ENCODE results near the gene NR1I2.

The NR1I2 gene

GRCh38 chr3:119781330-119782198 is at the start of gene NR1I2:
TSS of gene NR1I2 (plus strand) at chr3:119782101.
- no peak for ATAC-seq
- Mint-ChIP-seq H3K4me1 (peaks cover 5% of the 10 kb centered on the region), H3K27ac (peak within 1 kb of the TSS; percentile 43), H3K9me3 (no peaks in the 10 kb centered on the region), H3K4me3 (no peak within 1 kb of the TSS), H3K36me3 (no peaks in the 10 kb centered on the region)
- DNase-seq (ENCODE audit: low spot score in 2 of 2) = no peak

DNA sequence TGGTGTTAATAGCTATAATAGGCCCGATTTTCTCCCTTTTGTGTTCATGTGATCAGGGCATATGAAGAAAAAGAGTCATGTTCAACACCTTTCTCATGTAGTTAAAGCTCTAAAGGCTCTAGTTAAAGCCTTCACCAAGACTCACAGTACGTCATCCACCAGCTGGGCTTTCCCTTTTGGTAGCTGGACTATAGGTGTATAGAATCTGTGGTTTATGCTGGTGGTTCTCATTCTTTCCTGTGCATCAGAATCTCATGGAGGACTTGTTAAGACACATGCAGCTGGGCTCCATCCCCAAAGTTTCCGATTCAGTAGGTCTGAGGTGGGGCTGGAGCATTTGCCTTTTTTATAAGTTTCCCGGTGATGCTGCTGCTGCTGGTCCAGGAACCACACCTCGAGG is 48.1 kb upstream of the NR1I2 start:
- H3K36me3 Mint-ChIP-seq = no peaks in the 10 kb centered on the region
- ATAC-seq = peak; percentile 25
- H3K27ac Mint-ChIP-seq = no peak overlapping the region
- no peaks in the 10 kb centered on the region for H3K4me1 Mint-ChIP-seq
- H3K9me3 Mint-ChIP-seq = no peaks in the 10 kb centered on the region
- no peak overlapping the region for H3K4me3 Mint-ChIP-seq
- DNase-seq (ENCODE audit: low spot score in 2 of 2) = no peak

GRCh38 chr3:119738741-119739140 is 43.2 kb upstream of the NR1I2 start:
- H3K9me3 Mint-ChIP-seq = no peaks in the 10 kb centered on the region
- H3K36me3 Mint-ChIP-seq = no peaks in the 10 kb centered on the region
- ATAC-seq (no peak), DNase-seq (ENCODE audit: low spot score in 2 of 2) (no peak)
- no peak overlapping the region for H3K4me3 Mint-ChIP-seq
- H3K4me1 Mint-ChIP-seq = no peaks in the 10 kb centered on the region
- no peak overlapping the region for H3K27ac Mint-ChIP-seq

DNA sequence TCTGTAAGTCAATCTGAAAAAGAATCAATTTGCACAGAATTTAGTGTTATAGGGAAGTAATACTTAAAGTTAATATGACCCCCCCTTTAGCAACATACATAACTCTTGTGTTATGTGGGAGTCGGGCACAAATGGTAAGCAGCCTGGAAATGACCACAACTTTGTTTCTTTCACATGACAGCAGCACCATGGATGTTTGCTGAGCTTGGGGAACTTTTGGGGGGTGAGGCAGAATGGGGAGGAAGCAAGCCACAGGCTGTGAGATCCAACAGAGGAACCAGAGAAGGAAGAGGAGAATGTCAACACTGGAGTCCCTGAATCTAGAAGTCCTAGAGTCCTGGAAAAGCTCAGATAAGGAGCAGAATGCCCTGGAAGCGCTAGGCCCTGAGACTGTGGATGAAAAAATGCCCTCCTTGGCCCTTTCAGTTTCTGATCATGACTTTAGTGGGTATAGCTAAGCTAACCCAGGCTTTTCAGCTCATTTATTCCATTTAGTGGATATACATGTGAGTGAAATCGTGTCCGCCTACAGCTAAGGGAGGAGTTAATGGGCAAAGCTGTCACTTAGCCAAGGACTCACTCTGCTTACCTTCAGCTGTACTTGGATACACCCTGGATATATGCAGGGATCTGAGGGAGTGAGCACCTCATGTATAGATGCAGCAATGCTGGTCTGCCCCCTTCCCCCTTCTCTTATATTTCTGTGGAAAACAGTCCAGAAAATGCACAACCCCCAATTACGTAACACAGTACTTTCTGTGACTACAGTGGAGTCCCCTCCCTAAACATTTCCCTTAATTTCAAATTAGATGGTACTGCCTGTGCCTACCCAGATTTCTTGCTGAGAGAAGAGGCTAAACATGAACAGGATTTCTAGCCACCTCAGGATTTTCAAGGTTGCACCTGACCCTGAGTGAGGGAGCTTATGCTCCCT is 40.0 kb upstream of the NR1I2 start:
- H3K9me3 Mint-ChIP-seq = no peaks in the 10 kb centered on the region
- H3K4me3 Mint-ChIP-seq = no peak overlapping the region

GRCh38 chr3:119743921-119744320 is 38.0 kb upstream of the NR1I2 start:
- Mint-ChIP-seq H3K27ac (no peak overlapping the region), H3K4me1 (no peaks in the 10 kb centered on the region), H3K9me3 (no peaks in the 10 kb centered on the region), H3K36me3 (no peaks in the 10 kb centered on the region), H3K4me3 (no peak overlapping the region)
- no peak for ATAC-seq
- no peak for DNase-seq (ENCODE audit: low spot score in 2 of 2)

More for the DNA sequence above, 40.0 kb upstream of the NR1I2 start:
- no peaks in the 10 kb centered on the region for H3K4me1 Mint-ChIP-seq
- no peak for ATAC-seq
- no peak overlapping the region for H3K27ac Mint-ChIP-seq
- no peak for DNase-seq (ENCODE audit: low spot score in 2 of 2)
- H3K36me3 Mint-ChIP-seq = no peaks in the 10 kb centered on the region

DNA sequence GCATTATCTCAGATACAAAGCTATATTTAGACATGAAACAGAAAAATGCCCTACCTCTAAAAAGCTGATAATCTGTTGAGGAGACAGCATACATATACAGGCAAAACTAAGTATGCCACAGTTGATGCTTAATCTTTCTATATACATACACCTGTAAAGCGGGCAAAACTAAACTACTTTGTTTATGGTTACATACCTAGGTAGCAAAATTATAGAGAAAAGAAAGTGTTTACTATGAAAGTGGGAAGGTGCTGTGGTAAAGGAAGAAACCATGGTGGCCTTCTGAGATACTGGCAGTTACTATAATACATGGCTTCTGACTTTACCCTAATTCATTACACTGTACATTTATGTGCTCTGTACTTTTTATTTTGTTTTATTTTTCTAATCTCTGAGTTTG is 36.0 kb upstream of the NR1I2 start:
- H3K36me3 Mint-ChIP-seq = no peaks in the 10 kb centered on the region
- H3K4me1 Mint-ChIP-seq = no peaks in the 10 kb centered on the region
- H3K27ac Mint-ChIP-seq = no peak overlapping the region
- no peak overlapping the region for H3K4me3 Mint-ChIP-seq
- H3K9me3 Mint-ChIP-seq = no peaks in the 10 kb centered on the region
- ATAC-seq (no peak), DNase-seq (ENCODE audit: low spot score in 2 of 2) (no peak)

DNA sequence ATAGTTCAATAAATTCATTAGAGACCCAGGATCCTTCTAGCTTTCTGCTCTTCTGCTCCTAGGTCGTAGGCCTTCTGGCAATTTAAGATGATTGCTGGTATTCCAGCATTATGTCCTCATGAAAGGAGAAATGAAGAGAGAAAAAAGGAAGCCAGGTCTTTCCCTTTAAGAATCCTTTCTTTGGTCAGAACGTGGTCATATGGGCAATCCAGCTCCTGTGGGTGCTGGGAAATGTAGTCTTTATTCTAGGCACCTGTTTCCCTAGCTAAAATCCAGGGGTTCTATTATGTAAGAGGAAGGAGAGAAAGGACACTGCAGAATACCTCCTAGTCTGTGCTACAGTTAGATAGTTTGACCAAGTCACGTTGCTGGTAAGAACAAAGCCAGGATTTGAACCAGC is 35.5 kb upstream of the NR1I2 start:
- no peak overlapping the region for H3K4me3 Mint-ChIP-seq
- no peaks in the 10 kb centered on the region for H3K9me3 Mint-ChIP-seq

DNA sequence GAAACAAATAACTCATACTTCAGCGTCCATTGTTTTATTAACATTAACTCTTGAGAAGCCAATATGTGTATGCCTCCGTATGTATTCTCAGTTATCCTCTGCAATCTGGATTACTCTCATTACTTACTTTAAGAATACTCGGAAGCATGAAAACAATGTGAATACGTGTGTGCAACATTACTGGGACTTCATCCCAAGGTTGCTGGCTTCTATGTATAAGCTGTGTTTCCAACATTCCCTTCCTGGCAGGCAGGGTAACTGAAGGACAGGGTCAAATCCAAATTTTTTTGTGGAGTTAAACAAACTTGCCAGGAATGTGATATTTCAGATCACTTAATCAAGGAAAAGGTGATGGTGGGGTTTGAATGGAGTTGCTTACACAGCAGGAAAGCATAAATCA is 34.5 kb upstream of the NR1I2 start:
- H3K4me3 Mint-ChIP-seq = no peak overlapping the region

More for the DNA sequence above, 35.5 kb upstream of the NR1I2 start:
- H3K4me1 Mint-ChIP-seq = no peaks in the 10 kb centered on the region
- ATAC-seq (no peak), DNase-seq (ENCODE audit: low spot score in 2 of 2) (no peak)
- no peaks in the 10 kb centered on the region for H3K36me3 Mint-ChIP-seq
- H3K27ac Mint-ChIP-seq = no peak overlapping the region

DNA sequence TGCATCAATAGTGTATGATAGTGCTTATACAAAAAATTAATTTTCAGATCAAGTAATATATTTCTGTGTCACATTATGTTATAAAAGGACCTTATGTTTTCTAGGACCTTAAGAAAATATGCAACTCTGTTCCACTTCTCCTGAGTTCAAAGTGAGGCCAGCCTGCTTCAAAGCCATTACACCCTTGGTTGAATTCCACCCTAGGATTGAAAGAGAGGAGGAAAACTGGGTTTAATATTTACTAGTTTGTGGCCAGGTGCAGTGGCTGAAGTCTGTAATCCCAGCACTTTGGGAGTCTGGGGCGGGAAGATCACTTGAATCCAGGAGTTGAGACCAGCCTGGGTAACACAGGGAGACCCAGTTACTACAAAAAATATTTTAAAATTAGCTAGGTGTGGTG is 32.9 kb upstream of the NR1I2 start:
- Mint-ChIP-seq H3K4me3 (no peak overlapping the region), H3K36me3 (no peaks in the 10 kb centered on the region), H3K27ac (no peak overlapping the region), H3K9me3 (peaks cover 3% of the 10 kb centered on the region), H3K4me1 (no peaks in the 10 kb centered on the region)
- DNase-seq (ENCODE audit: low spot score in 2 of 2) = no peak
- ATAC-seq = no peak

More for the DNA sequence above, 34.5 kb upstream of the NR1I2 start:
- H3K27ac Mint-ChIP-seq = no peak overlapping the region
- DNase-seq (ENCODE audit: low spot score in 2 of 2) = no peak
- H3K36me3 Mint-ChIP-seq = no peaks in the 10 kb centered on the region
- no peaks in the 10 kb centered on the region for H3K9me3 Mint-ChIP-seq
- H3K4me1 Mint-ChIP-seq = no peaks in the 10 kb centered on the region
- no peak for ATAC-seq

GRCh38 chr3:119751423-119751822 is 30.5 kb upstream of the NR1I2 start:
- no peak for ATAC-seq
- DNase-seq (ENCODE audit: low spot score in 2 of 2) = no peak

GRCh38 chr3:119759962-119760361 is 21.9 kb upstream of the NR1I2 start:
- Mint-ChIP-seq H3K27ac (no peak overlapping the region), H3K9me3 (peaks cover 6% of the 10 kb centered on the region), H3K36me3 (no peaks in the 10 kb centered on the region), H3K4me1 (no peaks in the 10 kb centered on the region), H3K4me3 (no peak overlapping the region)
- DNase-seq (ENCODE audit: low spot score in 2 of 2) = no peak
- ATAC-seq = no peak

More at GRCh38 chr3:119751423-119751822, 30.5 kb upstream of the NR1I2 start:
- Mint-ChIP-seq H3K36me3 (no peaks in the 10 kb centered on the region), H3K4me3 (no peak overlapping the region), H3K4me1 (no peaks in the 10 kb centered on the region), H3K9me3 (peaks cover 4% of the 10 kb centered on the region), H3K27ac (no peak overlapping the region)

DNA sequence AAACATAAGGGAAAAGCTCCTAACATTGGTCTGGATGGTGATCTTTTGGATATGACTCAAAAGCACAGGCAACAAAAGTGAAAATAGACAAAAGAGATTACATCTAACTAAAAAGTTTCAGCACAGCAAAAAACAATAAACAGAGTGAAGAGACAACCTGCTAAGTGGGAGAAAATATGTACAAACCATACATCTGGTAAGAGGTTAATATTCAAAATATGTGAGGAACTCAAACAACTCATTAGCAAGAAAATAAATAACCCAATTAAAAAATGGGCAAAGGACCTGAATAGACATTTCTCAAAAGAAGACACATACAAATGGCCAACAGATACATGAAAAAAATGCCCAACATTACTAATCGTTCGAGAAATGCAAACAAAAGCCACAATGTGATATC is 19.0 kb upstream of the NR1I2 start:
- Mint-ChIP-seq H3K9me3 (peaks cover 6% of the 10 kb centered on the region), H3K27ac (no peak overlapping the region), H3K4me3 (no peak overlapping the region), H3K4me1 (no peaks in the 10 kb centered on the region), H3K36me3 (no peaks in the 10 kb centered on the region)
- DNase-seq (ENCODE audit: low spot score in 2 of 2) = no peak
- ATAC-seq = no peak

GRCh38 chr3:119763466-119763865 is 18.4 kb upstream of the NR1I2 start:
- Mint-ChIP-seq H3K27ac (no peak overlapping the region), H3K4me3 (no peak overlapping the region), H3K36me3 (no peaks in the 10 kb centered on the region), H3K4me1 (no peaks in the 10 kb centered on the region), H3K9me3 (peaks cover 6% of the 10 kb centered on the region)
- ATAC-seq = no peak
- no peak for DNase-seq (ENCODE audit: low spot score in 2 of 2)

DNA sequence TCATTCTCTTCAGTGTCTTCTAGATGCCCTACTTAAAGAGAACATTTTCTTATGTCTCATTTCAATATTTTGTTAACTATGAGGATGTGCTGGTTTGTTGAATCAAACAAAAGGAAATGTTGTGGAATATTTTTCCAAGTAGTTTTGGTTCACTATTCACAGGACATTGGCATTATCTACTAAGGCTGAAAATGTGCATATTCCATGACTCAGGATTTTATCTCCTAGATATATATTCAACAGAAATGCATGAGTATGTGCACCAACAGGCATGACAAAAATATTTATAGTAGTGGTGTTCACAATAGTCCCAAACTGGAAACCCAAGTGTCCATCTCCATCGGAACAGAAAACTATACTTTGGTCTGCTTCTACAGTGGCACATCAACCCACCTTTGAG is 16.7 kb upstream of the NR1I2 start:
- Mint-ChIP-seq H3K4me1 (no peaks in the 10 kb centered on the region), H3K27ac (no peak overlapping the region), H3K4me3 (no peak overlapping the region), H3K36me3 (no peaks in the 10 kb centered on the region), H3K9me3 (peaks cover 6% of the 10 kb centered on the region)
- DNase-seq (ENCODE audit: low spot score in 2 of 2) (no peak), ATAC-seq (no peak)

- Mint-ChIP-seq H3K9me3 (no peaks in the 10 kb centered on the region), H3K4me1 (no peaks in the 10 kb centered on the region), H3K27ac (no peak overlapping the region), H3K36me3 (no peaks in the 10 kb centered on the region), H3K4me3 (no peak overlapping the region)
- DNase-seq (ENCODE audit: low spot score in 2 of 2) (no peak), ATAC-seq (peak; percentile 16)
These were observed 13.8 kb upstream of the NR1I2 start for GRCh38 chr3:119767936-119768601.
